Measurements from ENCODE around the gene LAMA3. TPM values are rescaled to one million over a fixed set of nuclear protein-coding genes. Genes with fewer than 3 reads are reported as not detected.

Gene LAMA3
- total and polyA plus RNA-seq, 10 of the 15 experiments (the other 5 are each of a cell fraction or from before 2014, with no cell fraction given) = 0.37 to 6.5 (median 5.4) TPM

DNA sequence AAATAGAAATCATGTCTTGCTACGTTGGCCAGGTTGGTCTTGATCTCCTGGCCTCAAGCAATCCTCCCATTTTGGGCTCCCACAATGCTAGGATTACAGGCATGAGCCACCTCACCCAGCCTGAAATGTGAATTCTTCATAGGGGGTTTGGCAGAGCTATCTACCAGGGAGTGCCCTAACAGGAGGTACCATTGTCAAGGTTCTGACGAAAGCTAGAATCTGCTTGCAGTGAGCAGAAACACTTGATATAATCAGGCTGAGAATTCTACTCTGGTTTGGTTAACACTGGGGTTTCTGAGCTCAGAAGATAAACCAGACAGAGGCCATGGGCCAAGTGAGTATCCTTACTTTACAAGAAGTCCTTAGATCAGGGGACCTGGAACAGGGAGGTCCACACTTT lies 7.2 kb upstream of the LAMA3 start (continued):
- TF ChIP-seq, protein P1, sequence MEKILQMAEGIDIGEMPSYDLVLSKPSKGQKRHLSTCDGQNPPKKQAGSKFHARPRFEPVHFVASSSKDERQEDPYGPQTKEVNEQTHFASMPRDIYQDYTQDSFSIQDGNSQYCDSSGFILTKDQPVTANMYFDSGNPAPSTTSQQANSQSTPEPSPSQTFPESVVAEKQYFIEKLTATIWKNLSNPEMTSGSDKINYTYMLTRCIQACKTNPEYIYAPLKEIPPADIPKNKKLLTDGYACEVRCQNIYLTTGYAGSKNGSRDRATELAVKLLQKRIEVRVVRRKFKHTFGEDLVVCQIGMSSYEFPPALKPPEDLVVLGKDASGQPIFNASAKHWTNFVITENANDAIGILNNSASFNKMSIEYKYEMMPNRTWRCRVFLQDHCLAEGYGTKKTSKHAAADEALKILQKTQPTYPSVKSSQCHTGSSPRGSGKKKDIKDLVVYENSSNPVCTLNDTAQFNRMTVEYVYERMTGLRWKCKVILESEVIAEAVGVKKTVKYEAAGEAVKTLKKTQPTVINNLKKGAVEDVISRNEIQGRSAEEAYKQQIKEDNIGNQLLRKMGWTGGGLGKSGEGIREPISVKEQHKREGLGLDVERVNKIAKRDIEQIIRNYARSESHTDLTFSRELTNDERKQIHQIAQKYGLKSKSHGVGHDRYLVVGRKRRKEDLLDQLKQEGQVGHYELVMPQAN (conservative IDR thresholded peaks at IDR 0.05) = no peak
- no peak for TF ChIP-seq SIX5 (IDR thresholded peaks at IDR 0.05; ENCODE audit: low read depth, low read length, severe bottlenecking)
- no peak for TF ChIP-seq ZNF217 (IDR thresholded peaks at IDR 0.05)

GRCh38 chr18:23682472-23682871 lies 6.8 kb upstream of the LAMA3 start:
- CTCF ChIA-PET = interaction anchor here (1.2 to 1.6 kb wide), 2 partner anchors 11 to 12 kb away, joined by 3 to 4 read pairs; no protein-coding TSS in a partner anchor
- no TSS peak for BruUV-seq (replicated peaks)
- intact Hi-C loops (cut with micrococcal nuclease; ENCODE audit: unreplicated experiment) = loop anchor here (2.0 kb wide), 1 partner anchor 54 kb away; no protein-coding TSS in a partner anchor
- peak in 1 of 2 experiments; percentile 38; a peak in 1 of 4 replicates for TF ChIP-seq ETV6 (conservative IDR thresholded peaks at IDR 0.05 in 1 of 2, IDR thresholded peaks at IDR 0.05 in 1 of 2; ENCODE audit: borderline replicate concordance in 1 of 2, low read depth in 1 of 2)
- no peak for TF ChIP-seq MLLT1 (IDR thresholded peaks at IDR 0.05)
- TF ChIP-seq, protein P2, sequence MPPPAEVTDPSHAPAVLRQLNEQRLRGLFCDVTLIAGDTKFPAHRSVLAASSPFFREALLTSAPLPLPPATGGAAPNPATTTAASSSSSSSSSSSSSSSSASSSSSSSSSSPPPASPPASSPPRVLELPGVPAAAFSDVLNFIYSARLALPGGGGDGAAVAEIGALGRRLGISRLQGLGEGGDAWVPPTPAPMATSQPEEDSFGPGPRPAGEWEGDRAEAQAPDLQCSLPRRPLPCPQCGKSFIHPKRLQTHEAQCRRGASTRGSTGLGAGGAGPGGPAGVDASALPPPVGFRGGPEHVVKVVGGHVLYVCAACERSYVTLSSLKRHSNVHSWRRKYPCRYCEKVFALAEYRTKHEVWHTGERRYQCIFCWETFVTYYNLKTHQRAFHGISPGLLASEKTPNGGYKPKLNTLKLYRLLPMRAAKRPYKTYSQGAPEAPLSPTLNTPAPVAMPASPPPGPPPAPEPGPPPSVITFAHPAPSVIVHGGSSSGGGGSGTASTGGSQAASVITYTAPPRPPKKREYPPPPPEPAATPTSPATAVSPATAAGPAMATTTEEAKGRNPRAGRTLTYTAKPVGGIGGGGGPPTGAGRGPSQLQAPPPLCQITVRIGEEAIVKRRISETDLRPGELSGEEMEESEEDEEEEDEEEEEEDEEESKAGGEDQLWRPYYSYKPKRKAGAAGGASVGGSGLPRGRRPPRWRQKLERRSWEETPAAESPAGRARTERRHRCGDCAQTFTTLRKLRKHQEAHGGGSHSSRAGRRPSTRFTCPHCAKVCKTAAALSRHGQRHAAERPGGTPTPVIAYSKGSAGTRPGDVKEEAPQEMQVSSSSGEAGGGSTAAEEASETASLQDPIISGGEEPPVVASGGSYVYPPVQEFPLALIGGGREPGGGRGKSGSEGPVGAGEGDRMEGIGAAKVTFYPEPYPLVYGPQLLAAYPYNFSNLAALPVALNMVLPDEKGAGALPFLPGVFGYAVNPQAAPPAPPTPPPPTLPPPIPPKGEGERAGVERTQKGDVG (CRISPR knock-in tag; IDR thresholded peaks at IDR 0.05) = no peak
- TF ChIP-seq SUPT20H (IDR thresholded peaks at IDR 0.05; ENCODE audit: borderline replicate concordance, control insufficient read depth, low read depth, low read length) = no peak
- peak; percentile 29; the same call in 1 of the 2 replicates for TF ChIP-seq ZBED1 (IDR thresholded peaks at IDR 0.05; ENCODE audit: borderline replicate concordance)
- TF ChIP-seq, protein P3, sequence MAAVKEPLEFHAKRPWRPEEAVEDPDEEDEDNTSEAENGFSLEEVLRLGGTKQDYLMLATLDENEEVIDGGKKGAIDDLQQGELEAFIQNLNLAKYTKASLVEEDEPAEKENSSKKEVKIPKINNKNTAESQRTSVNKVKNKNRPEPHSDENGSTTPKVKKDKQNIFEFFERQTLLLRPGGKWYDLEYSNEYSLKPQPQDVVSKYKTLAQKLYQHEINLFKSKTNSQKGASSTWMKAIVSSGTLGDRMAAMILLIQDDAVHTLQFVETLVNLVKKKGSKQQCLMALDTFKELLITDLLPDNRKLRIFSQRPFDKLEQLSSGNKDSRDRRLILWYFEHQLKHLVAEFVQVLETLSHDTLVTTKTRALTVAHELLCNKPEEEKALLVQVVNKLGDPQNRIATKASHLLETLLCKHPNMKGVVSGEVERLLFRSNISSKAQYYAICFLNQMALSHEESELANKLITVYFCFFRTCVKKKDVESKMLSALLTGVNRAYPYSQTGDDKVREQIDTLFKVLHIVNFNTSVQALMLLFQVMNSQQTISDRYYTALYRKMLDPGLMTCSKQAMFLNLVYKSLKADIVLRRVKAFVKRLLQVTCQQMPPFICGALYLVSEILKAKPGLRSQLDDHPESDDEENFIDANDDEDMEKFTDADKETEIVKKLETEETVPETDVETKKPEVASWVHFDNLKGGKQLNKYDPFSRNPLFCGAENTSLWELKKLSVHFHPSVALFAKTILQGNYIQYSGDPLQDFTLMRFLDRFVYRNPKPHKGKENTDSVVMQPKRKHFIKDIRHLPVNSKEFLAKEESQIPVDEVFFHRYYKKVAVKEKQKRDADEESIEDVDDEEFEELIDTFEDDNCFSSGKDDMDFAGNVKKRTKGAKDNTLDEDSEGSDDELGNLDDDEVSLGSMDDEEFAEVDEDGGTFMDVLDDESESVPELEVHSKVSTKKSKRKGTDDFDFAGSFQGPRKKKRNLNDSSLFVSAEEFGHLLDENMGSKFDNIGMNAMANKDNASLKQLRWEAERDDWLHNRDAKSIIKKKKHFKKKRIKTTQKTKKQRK (IDR thresholded peaks at IDR 0.05; ENCODE audit: low read depth, low read length) = no peak
- TF ChIP-seq ZNF384 (IDR thresholded peaks at IDR 0.05; ENCODE audit: borderline replicate concordance, low read depth, low read length) = no peak
- no peak; the same call in 1 of the 2 replicates for TF ChIP-seq GABPA (IDR thresholded peaks at IDR 0.05; ENCODE audit: low read depth)

More at GRCh38 chr18:23682472-23682871, 6.8 kb upstream of the LAMA3 start:
- FAIRE-seq (no peak), DNase-seq (ENCODE audit: low read depth, low spot score) (no peak), ATAC-seq (peak; percentile 87)
- Histone ChIP-seq H3K4me1 (ENCODE audit: control insufficient read depth, insufficient read depth, low read length) (no peaks in the 10 kb centered on the region), H3K27ac (ENCODE audit: control insufficient read depth, insufficient read depth) (no peak overlapping the region), H3K9ac (ENCODE audit: control insufficient read depth, insufficient read depth, low read length) (no peak overlapping the region), H3K79me2 (ENCODE audit: control insufficient read depth, insufficient read depth, low read length) (no peaks in the 10 kb centered on the region), H4K20me1 (ENCODE audit: control insufficient read depth, insufficient read depth) (no peaks in the 10 kb centered on the region), H3K36me3 (ENCODE audit: control insufficient read depth in 2 of 2, insufficient read depth in 2 of 2, low read length in 1 of 2) (no peaks in the 10 kb centered on the region), H3K27me3 (replicated peaks in 1 of 2; ENCODE audit: control insufficient read depth in 2 of 2, insufficient read depth in 2 of 2, low read length in 1 of 2) (peaks cover 0 to 2% of the 10 kb centered on the region in 2 experiments; a peak in 1 of 4 replicates), H3K4me3 (no peak overlapping the region), H3K9me3 (replicated peaks; ENCODE audit: control insufficient read depth, insufficient read depth, low read length) (no peaks in the 10 kb centered on the region), H2AFZ (ENCODE audit: control insufficient read depth, low read depth, low read length) (no peak overlapping the region), H3K4me2 (ENCODE audit: control insufficient read depth, insufficient read depth) (no peak overlapping the region)
- RAD21 ChIA-PET (ENCODE audit: unreplicated experiment) = interaction anchor here (0.5 to 1.3 kb wide), 4 partner anchors 11 to 193 kb away, joined by 3 to 5 read pairs (median 3); no protein-coding TSS in a partner anchor
- POLR2A ChIA-PET = no interaction called here
- SMC1A ChIA-PET (ENCODE audit: uncharacterized antibody, unreplicated experiment) = interaction anchor here (1.1 to 2.5 kb wide), 4 partner anchors 14 to 53 kb away, joined by 3 to 8 read pairs (median 4); no protein-coding TSS in a partner anchor
- WGBS (ENCODE audit: insufficient coverage, insufficient replicate concordance, low lambda C conversion rate, missing lambda C conversion rate) = 60% methylated on average over 1 of the region's 1 CpG
- in situ Hi-C loops (cut with MboI) = no loop called here

Data from GM12878 (cell line).